ENCODE measurements around the gene TNIK.

Gene TNIK

DNA sequence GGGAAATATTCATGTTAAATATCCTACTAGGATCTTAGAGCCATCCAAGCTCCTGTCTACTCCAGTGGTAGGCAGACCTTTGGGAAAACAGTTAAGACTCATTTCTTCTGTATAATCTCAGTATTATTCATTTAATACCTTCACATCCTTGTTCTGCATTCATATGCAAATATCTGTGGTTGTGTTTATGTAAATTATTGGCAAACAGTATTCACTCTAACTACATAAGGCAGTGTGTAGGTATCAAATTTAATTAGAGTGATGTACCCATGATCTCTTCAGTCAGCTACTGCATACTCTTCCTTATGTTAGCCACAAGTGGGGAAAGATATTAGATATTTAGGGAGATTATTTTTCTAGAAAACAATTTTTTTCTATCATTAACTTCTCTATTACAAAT, 232.8 kb downstream of the TNIK start:
- no peak overlapping the region for H3K27ac ChIP-seq
- TF ChIP-seq ZFX (IDR thresholded peaks at IDR 0.05) = no peak
- TF ChIP-seq CTCF (conservative IDR thresholded peaks at IDR 0.05) = no peak

GRCh38 chr3:171226794-171227193, 233.4 kb downstream of the TNIK start:
- H3K27ac ChIP-seq = no peak overlapping the region

DNA sequence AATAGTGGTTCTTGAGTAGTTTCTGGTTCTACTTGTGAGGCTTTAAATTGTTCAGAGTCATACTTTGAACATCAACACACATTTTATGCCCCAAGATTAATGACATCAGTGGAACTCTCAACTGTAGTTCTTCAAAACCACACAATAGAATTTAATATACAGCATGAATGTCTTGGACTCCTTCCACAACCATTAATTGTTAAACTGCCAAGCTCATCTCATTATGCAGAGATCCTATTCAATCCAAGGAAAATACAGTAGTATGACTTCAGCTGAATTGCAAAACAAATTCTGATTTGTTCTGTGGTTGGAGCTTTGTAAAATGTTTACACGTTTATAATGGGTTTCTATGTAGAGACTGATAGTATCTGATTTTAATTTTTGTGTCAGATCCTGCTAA, 234.5 kb downstream of the TNIK start:
- no peak overlapping the region for H3K27ac ChIP-seq
- TF ChIP-seq ZFX (IDR thresholded peaks at IDR 0.05) (no peak), CTCF (conservative IDR thresholded peaks at IDR 0.05) (no peak)

More at GRCh38 chr3:171226794-171227193, 233.4 kb downstream of the TNIK start:
- TF ChIP-seq CTCF (conservative IDR thresholded peaks at IDR 0.05) (no peak), ZFX (IDR thresholded peaks at IDR 0.05) (no peak)

DNA sequence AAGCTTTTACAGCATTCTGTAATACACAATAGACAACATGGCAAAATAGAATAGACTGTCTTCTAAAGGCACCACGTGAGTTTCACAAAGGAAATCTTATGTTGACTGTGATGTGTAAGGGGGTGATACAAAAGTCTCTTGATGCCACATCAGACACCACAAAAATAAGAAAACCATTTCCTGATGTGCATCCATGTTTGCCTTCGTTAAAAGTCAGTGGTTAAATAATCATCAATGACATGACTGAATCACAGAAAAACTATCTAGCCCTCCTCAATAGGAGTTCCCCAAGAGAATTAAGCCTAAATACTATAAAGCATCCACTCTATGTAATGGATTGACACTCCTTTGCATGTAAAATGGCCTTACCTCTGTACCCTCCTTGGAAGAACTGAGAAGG, 235.0 kb downstream of the TNIK start:
- H3K27ac ChIP-seq = no peak overlapping the region
- TF ChIP-seq ZFX (IDR thresholded peaks at IDR 0.05) (no peak), CTCF (conservative IDR thresholded peaks at IDR 0.05) (no peak)

DNA sequence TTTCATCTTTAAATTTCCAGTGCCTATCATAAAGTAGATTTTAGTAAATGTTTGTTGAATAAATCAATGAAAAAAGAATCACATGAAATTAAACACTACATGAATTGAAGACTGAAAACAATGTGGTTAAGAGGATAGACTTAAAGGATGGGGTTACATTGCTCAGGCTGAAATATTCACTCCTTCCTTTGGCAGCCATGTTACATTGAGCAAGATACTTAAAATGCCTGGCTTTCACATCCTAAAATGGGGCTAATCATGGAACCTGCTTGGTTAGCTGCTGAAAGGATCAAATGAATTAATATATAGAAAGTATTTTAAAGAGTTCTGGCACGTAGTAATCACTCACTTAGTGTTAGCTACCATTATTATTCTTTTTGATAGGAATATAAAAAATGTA, 236.8 kb downstream of the TNIK start:
- TF ChIP-seq CTCF (conservative IDR thresholded peaks at IDR 0.05) = no peak
- TF ChIP-seq ZFX (IDR thresholded peaks at IDR 0.05) = no peak
- no peak overlapping the region for H3K27ac ChIP-seq

DNA sequence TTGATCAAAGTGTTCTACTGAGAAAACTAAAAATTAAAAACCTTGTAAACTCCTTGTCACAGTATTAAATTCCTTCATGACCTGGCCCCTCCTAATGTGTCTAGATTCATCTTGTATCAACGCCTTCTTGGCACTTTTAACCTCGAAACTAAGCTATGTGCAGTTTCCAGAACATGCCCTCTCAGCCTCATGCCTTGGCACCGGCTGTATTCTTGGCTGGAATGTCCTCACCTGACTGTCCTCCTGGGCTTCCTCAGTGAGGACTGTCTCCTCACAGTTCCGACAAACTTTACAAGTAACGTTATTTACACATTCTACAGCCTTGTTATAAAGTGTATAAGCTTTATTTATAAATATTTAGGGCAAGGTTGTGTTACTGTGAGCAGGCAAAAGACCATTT, 237.2 kb downstream of the TNIK start:
- TF ChIP-seq CTCF (conservative IDR thresholded peaks at IDR 0.05) = no peak
- no peak for TF ChIP-seq ZFX (IDR thresholded peaks at IDR 0.05)
- H3K27ac ChIP-seq = no peak overlapping the region

- TF ChIP-seq CTCF (conservative IDR thresholded peaks at IDR 0.05) (no peak), ZFX (IDR thresholded peaks at IDR 0.05) (no peak)
Observed at GRCh38 chr3:171221597-171221996, 238.6 kb downstream of the TNIK start.

More at GRCh38 chr3:171221597-171221996, 238.6 kb downstream of the TNIK start:
- no peak overlapping the region for H3K27ac ChIP-seq
